Heart left ventricle (tissue), 16 donors: ENCODE results near the gene GRB14. TPM values are rescaled to one million over a fixed set of nuclear protein-coding genes. Genes with fewer than 3 reads are reported as not detected.
"Not testable (repeated sequence)": the region's sequence is repeated elsewhere in the genome, so short reads cannot be mapped to it uniquely, and the experiment has no call there.

Experiments
- ATAC-seq, 4 donors: fragments of 200-7000 bp; cut with Tn5 transposase; one replicate each; pipeline ENCODE4 v1.9.1; 2020 to 2022; ENCODE audit warnings: moderate library complexity in 4 of 4, mild to moderate bottlenecking in 3 of 4, moderate number of reproducible peaks in 1 of 4
- DNase-seq, 5 donors: peaks; one replicate each; pipeline ENCODE4 v3.0.0-alpha.2; 2020
- H3K27ac ChIP-seq, 12 donors: fragments of 200-600 bp; sonication (generic) in 4 of 12; one replicate each; pipeline versions ENCODE4 v1.5.0 to v1.8.0; 2016 to 2022; ENCODE audit warnings: mild to moderate bottlenecking in 2 of 12
- H3K27me3 ChIP-seq, 9 donors: fragments of 200-600 bp; sonication (generic) in 2 of 9; one replicate each; pipeline versions ENCODE4 v1.5.1 to v1.8.0; 2016 to 2022; ENCODE audit warnings: mild to moderate bottlenecking in 3 of 9
- H3K36me3 ChIP-seq, 9 donors: fragments of 200-600 bp; sonication (generic) in 2 of 9; one replicate each; pipeline versions ENCODE4 v1.5.0 to v1.8.0; 2018 to 2022; ENCODE audit warnings: mild to moderate bottlenecking in 2 of 9
- H3K4me1 ChIP-seq, 12 donors: fragments of 200-600 bp; sonication (generic) in 4 of 12; one replicate each; pipeline versions ENCODE4 v1.5.0 to v1.8.0; 2016 to 2022; ENCODE audit warnings: mild to moderate bottlenecking in 3 of 12
- H3K4me3 ChIP-seq, 12 donors: fragments of 200-600 bp; sonication (generic) in 4 of 12; one replicate each; pipeline versions ENCODE4 v1.5.0 to v1.8.0; 2017 to 2022; ENCODE audit warnings: mild to moderate bottlenecking in 9 of 12, moderate library complexity in 4 of 12
- H3K9me3 ChIP-seq, 12 donors: fragments of 200-600 bp; sonication (generic) in 4 of 12; one replicate each; pipeline versions ENCODE4 v1.5.0 to v1.8.0; 2016 to 2022; ENCODE audit warnings: mild to moderate bottlenecking in 1 of 12
- CTCF ChIP-seq, 12 donors: fragments of 200-600 bp; sonication (generic) in 4 of 12; IDR thresholded peaks; one replicate each; pipeline versions ENCODE4 v1.5.0 to v1.8.0; 2018 to 2022; ENCODE audit warnings: antibody characterized with exemption in 12 of 12, mild to moderate bottlenecking in 5 of 12
- POLR2A ChIP-seq, 2 donors: fragments of 450-650 bp; IDR thresholded peaks; one replicate each; pipeline ENCODE4 v1.6.1; 2017; ENCODE audit warnings: antibody characterized with exemption in 2 of 2, mild to moderate bottlenecking in 2 of 2, moderate library complexity in 2 of 2
- WGBS, 4 donors: extraction: QIAGEN DNeasy Blood & Tissue Kit in 2 of 4; methylation state at CpG; one replicate each; pipeline versions ENCODE4 v1.1.5 to v1.1.7; 2013 to 2018; 5-methylcytosine and 5-hydroxymethylcytosine counted together
- intact Hi-C, 10 donors: fragments of 100-400 bp; cut with DNase I; formaldehyde crosslinking; loops; one replicate each; pipeline versions ENCODE4 v1.11.1 to v1.14.2; 2022
- polyA plus RNA-seq, 2 donors: library from polyadenylated mRNA; stranded (reverse); fragments of 200-250 nt; gene quantifications; one replicate each; pipeline ENCODE4 v1.2.3, GENCODE V29; 2013
- total RNA-seq, 9 donors: library from RNA; depleted of rRNA in 2 of 9; stranded (reverse); fragments of >200 nt in 2 of 9; fragmentation: NEBNext Ultra II Directional in 3 of 9; extraction: Animal tissue kit (Norgen Biotek cat#: 25700) in 3 of 9; gene quantifications; one replicate each; pipeline versions ENCODE4 v1.1.0 to v1.2.4, GENCODE V29; 2016 to 2023
- donor health status: ischemic (EF 13 %, LVEDD 7.1; RV severe dilation, severe dysfunction).
- donor health status: healthy with polysubstance abuse.
- donor health status: DM: no; HTN: yes; CAD: no.
- donor health status: DM: no; HTN: no; CAD: no.
- donor health status: ischemic (EF 25% LVEDD 6.9; RV normal size, moderate dysfunction).
- donor health status: ischemic (EF 25% LVEDD 5.7; RV mildly dilated, moderate dysfunction).
- donor health status: healthy.
- donor health status: DM: yes; HTN: yes; CAD: no.
- donor health status: ischemic (EF 35%, LVEDD 5.7; RV mildly dilated, moderate dysfunction).
- donor health status: nonischemic (EF 11% LVEDD 7.7; RV severe dilation, severe dysfunction).
- donor health status: DM: yes; HTN: yes; CAD: no.
- donor health status: PGD.
- donor health status: ischemic (EF 29% LVEDD 5.4; RV normal size, mild dysfunction).
- donor health status: nonischemic (EF 23%, LVEDD 6.1; RV moderate dilation, normal function).

The GRB14 gene
- total and polyA plus RNA-seq, 11 donors, result 2.7 to 42.3 (median 13.3) TPM

DNA sequence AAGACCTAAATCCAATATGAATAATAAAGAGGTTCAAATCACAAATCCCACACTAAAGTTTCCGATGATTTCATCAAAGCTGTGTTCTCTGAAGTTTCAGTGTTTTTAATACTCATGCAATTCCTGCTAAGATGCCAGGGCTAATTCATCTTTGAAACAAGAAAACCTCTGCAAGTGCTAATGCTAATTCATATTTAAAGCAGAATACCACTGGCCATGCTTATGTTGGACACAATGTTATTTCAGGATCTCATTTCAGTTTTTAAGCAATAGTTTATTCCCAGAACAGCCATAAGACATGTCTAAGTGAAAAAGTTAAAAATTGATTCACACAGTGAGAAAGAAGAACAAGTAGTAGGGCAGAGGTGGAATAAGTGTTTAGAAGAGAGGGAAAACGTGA is 62.8 kb downstream of the GRB14 start:
- DNase-seq (no peak), ATAC-seq (no peak)
- TF ChIP-seq CTCF (IDR thresholded peaks at IDR 0.05) (no peak), POLR2A (IDR thresholded peaks at IDR 0.05) (no peak)
- Histone ChIP-seq H3K4me1 (peaks cover 0 to 33% (median 8%) of the 10 kb centered on the region in 12 donors), H3K27ac (no peak overlapping the region), H3K27me3 (no peaks in the 10 kb centered on the region), H3K36me3 (no peaks in the 10 kb centered on the region), H3K4me3 (no peak overlapping the region), H3K9me3 (no peaks in the 10 kb centered on the region)
- WGBS, 4 donors, result 73 to 83% (median 75%) methylated on average over 2 of the region's 2 CpGs
- intact Hi-C loops, result loop anchor here in 2 of 10 donors (2.0 to 5.0 kb wide), 2 partner anchors 158 to 159 kb away; no protein-coding TSS in a partner anchor

DNA sequence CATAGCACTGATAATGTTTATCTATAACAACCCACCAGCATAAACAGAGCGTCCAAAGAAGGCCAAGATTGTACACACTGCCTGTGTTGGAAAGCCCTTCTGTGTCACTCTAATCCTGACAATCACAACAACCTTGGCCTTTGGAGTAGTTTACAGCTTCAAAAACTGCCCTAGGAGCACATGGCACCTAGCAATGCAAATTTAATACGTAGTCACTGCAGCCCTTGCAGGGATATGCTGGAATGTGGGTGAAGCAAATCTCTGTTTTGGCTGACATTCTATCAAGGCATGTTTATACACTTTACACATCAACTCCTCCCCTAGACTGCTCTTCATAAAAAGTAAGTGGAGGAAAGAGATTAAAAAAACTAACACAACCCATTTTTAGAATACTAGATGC is 66.8 kb downstream of the GRB14 start:
- H3K4me3 ChIP-seq, result no peak overlapping the region
- 47 to 58% (median 52%) methylated on average over 2 of the region's 2 CpGs for WGBS, 4 donors
- no peak overlapping the region for H3K27ac ChIP-seq
- DNase-seq (no peak), ATAC-seq (peak in 1 of 4 donors; percentile 31)
- intact Hi-C loops, result no loop called here
- no peaks in the 10 kb centered on the region for H3K9me3 ChIP-seq
- H3K4me1 ChIP-seq, result peaks cover 0 to 12% (median 0%) of the 10 kb centered on the region in 12 donors
- no peak for TF ChIP-seq CTCF (IDR thresholded peaks at IDR 0.05)
- TF ChIP-seq POLR2A (IDR thresholded peaks at IDR 0.05), result no peak
- H3K27me3 ChIP-seq, result no peaks in the 10 kb centered on the region
- H3K36me3 ChIP-seq, result no peaks in the 10 kb centered on the region

- H3K27me3 ChIP-seq, result no peaks in the 10 kb centered on the region
- intact Hi-C loops, result no loop called here
- peaks cover 0 to 12% (median 0%) of the 10 kb centered on the region in 12 donors for H3K4me1 ChIP-seq
- TF ChIP-seq POLR2A (IDR thresholded peaks at IDR 0.05) (no peak), CTCF (IDR thresholded peaks at IDR 0.05) (no peak)
- H3K36me3 ChIP-seq, result no peaks in the 10 kb centered on the region
- ATAC-seq (no peak), DNase-seq (no peak)
- peaks cover 0 to 14% (median 0%) of the 10 kb centered on the region in 12 donors for H3K9me3 ChIP-seq
- H3K27ac ChIP-seq, result no peak overlapping the region
- H3K4me3 ChIP-seq, result no peak overlapping the region
- WGBS, 4 donors, result 89 to 93% (median 92%) methylated on average over 4 of the region's 4 CpGs
Observed at GRCh38 chr2:164551519-164551918, 69.8 kb downstream of the GRB14 start.

DNA sequence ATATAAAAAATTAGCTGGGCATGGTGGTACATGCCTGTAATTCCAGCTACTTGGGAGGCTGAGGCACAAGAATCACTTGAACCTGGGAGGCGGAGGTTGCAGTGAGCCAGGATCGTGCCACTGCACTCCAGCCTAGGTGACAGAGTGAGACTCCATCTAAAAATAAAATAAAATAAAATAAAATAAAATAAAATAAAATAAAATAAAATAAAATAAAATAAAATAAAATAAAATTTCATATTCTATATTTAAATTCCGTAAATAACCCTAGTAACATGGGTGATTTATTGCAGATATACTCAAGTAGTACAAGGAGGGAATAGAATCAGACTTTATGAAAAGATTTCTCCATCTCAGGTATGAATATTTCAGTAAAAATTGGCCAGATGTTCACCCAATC is 71.6 kb downstream of the GRB14 start:
- H3K4me1 ChIP-seq, ATAC-seq, H3K36me3 ChIP-seq, intact Hi-C loops, H3K27me3 ChIP-seq, H3K27ac ChIP-seq, DNase-seq, H3K4me3 ChIP-seq: not testable (repeated sequence)
- peaks cover 0 to 24% (median 0%) of the 10 kb centered on the region in 12 donors for H3K9me3 ChIP-seq
- 91 to 98% (median 94%) methylated on average over 3 of the region's 3 CpGs for WGBS, 4 donors

GRCh38 chr2:164545484-164545883 is 75.8 kb downstream of the GRB14 start:
- WGBS, 4 donors, result 75 to 83% (median 79%) methylated on average over 5 of the region's 5 CpGs
- H3K4me3 ChIP-seq, result no peak overlapping the region
- no peaks in the 10 kb centered on the region for H3K4me1 ChIP-seq
- peaks cover 0 to 24% (median 0%) of the 10 kb centered on the region in 12 donors for H3K9me3 ChIP-seq
- intact Hi-C loops, result no loop called here
- no peaks in the 10 kb centered on the region for H3K36me3 ChIP-seq
- no peaks in the 10 kb centered on the region for H3K27me3 ChIP-seq
- H3K27ac ChIP-seq, result no peak overlapping the region
- ATAC-seq (no peak), DNase-seq (no peak)
- TF ChIP-seq CTCF (IDR thresholded peaks at IDR 0.05) (no peak), POLR2A (IDR thresholded peaks at IDR 0.05) (no peak)
